Activated CD4-positive, CD25-positive, alpha-beta regulatory T cell treated with anti-CD3 and anti-CD28 coated beads, Interleukin-2, amount 50 U/mL, for 16 hours (primary cell): ENCODE results near the gene YPEL2.
A peak's percentile ranks its signal among the peaks of the same experiment; 100 is the strongest.

Source experiments
- DNase-seq: peaks from one replicate; pipeline ENCODE4 v3.0.0-alpha.2; 2020; ENCODE audit warnings: low read depth, low spot score

YPEL2 gene

GRCh38 chr17:59356543-59357218 is 25.2 kb downstream of the YPEL2 start:
- no peak for DNase-seq

- DNase-seq, result no peak
Observed at GRCh38 chr17:59357219-59357697, 25.8 kb downstream of the YPEL2 start.

GRCh38 chr17:59357929-59358328 is 26.5 kb downstream of the YPEL2 start:
- no peak for DNase-seq

DNA sequence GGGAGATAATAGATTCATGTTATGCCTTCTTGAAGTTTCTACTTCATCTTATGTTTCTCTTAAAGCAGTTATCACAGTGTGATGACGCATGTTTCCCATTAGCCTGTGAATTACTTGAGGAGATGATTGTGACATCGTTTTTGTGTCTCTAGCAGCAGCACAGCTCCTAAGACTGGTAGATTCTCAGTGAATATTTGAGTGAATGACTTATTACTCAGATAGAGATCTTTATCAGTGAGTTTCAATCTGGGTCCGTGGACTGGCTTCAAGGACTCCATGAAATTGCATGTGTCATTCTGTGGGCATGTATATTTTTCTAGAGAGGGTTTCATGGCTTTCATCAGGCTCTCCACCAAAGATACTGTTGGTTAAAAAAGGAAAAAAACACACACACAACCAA is 29.9 kb downstream of the YPEL2 start:
- DNase-seq, result peak; percentile 26

DNA sequence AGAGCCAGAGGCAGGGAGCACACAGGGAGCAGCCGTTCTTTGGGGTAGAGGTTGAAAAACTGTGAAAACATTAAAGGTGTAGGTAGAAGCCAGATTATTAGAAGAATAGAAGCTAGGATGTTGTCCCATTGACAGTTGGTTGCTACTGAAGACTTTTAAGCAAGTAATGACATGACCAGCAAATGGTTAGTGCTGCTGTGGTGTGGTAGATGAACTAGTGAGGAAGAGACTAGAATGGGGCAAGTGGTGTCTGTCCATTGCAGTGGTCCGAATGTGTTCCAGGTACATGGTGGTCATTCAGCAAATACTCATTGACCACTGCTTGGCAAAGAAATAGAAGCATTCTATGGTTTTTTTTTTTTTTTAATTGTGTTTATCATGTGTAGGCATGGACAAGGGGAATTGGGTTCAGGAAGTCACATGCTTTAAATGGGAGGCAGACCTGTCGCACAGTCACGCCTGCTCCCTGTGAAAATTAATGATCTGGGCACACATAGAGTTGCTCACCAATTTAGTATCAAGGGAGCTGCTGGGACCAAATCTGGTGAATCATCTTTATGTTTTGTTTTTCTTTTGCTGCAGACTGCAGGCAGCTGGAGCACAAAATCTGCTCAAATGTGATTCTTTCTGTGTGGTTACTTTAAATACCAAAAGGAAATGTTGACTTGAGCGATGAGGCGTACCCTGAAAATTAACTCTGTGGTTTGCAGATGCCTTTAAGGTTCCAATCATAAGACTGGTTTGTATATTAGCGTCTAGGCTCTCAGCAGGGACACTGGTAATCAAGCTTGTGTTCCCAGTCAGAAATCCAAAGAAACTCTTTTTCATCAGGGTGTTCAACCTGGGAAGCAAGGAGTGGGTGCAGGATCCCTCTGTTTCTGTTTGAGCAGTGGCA is 30.7 kb downstream of the YPEL2 start:
- DNase-seq, result peak; percentile 22

- no peak for DNase-seq
Observed at GRCh38 chr17:59362811-59363205, 31.4 kb downstream of the YPEL2 start.

DNA sequence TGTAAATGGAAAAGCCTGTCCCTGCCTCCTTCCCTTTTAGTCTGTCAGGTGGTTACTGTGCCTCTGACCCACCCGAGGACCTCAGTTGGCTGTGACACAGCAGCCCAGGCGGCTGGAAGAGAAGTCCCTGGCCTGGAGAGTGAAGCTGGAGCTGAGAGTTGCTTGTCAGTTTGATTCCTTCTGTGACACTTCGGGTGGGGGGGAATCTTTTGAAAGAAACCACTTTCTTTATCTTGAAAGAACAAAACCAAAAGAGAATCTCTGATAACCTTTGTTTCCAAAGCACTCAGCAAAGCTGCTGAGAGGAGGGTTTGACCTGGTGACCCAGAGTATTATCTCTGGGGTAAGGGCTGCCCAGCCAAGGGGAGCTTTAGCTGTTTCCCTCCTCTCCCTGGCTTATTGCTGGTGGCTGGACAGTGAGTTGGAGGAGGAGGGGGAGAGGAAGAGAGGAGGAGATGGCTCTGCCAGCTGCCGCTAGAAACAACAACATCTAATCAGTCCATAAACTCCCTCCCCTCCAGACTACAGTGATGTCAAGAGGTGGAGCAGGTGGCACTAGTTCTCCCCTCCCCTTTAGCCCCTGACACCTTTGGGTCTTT is 34.0 kb downstream of the YPEL2 start:
- DNase-seq, result no peak

GRCh38 chr17:59366040-59366757 is 34.7 kb downstream of the YPEL2 start:
- DNase-seq, result no peak

DNA sequence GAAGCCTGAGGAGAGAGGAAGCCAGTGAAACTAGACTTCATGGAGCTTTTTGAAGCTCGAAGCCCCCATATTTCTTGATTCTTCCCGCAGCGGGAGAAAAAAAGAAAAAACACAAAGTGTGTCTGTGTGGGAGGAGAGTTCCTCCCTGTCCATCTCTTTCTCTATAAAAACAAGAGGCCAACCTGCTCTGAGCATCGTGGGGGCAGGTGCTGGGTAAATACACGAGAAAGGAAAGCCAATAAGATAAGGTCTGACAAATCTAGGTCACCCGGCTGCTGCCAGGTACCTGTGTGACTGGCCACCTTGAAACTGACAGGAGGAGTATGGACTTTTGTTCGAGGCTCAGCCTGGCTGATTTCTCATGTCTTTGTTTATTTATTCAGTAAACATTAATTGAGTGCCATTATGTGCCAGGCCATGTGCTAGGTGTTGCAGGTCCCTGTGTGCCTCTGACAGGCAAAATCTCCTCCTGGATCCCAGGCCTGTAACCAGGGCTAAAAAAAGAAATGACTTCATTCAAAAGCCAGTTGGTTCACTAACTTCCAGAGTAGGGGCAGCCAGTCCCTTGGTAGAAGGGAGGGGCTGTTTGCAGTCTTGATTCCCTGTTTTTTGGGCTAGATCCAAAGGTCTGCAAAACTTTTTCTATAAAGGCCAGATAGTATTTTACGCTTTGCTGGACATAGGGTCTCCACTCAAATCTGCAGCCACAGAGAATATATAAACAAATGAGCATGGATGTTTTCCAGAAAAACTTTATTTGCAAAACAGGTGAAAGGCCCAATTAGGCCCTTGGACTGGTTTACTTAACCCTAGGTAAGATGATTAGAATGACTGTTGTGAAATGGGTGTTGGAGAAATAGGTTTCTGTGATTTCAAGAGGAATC is 35.6 kb downstream of the YPEL2 start:
- no peak for DNase-seq

DNA sequence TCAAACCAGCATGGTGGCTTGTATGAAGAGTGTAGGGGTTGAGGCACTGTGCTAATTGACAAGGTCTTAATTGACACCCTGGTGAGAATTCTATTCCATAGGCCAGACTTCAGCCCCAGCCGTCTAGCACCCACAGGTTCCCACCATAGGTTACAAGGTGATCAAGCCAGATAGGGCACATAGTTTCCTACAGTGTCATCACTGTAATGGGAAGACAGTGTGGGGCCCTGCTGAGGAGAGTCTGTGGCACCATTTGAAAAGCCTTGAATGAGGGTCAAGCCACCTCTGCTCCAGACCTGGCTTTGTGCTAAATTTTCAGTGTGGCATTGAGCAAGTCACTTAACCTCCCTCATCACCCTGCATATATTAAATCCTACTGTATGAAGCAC is 36.2 kb downstream of the YPEL2 start:
- no peak for DNase-seq

DNA sequence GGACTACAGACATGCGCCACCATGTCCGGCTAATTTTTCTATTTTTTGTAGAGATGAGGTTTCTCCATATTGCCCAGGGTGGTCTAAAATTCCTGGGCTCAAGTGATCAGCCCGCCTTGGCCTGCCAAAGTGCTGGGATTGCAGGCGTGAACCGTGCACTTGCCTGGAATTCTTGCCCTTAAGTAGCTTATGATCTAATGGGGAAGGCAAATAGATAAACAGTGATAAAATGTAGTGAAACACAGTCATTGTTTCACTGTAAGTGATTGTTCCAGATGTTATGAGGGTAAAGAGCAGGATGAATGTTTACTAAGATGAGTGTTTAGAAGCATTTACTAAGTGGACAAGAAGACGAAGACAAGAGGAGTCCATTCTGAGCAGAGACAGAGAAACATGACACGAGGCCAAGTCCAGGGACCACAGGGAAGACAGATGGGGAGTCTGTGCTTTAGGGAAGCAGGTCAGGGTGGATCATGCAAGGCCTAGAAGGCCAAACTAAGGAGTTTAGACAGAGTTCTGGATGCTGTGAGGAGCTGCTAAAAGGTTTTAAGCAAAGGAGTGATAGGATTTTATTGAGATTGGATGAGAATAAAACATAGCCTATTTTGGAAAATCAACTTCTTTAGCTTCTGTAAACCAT is 36.9 kb downstream of the YPEL2 start:
- no peak for DNase-seq

DNA sequence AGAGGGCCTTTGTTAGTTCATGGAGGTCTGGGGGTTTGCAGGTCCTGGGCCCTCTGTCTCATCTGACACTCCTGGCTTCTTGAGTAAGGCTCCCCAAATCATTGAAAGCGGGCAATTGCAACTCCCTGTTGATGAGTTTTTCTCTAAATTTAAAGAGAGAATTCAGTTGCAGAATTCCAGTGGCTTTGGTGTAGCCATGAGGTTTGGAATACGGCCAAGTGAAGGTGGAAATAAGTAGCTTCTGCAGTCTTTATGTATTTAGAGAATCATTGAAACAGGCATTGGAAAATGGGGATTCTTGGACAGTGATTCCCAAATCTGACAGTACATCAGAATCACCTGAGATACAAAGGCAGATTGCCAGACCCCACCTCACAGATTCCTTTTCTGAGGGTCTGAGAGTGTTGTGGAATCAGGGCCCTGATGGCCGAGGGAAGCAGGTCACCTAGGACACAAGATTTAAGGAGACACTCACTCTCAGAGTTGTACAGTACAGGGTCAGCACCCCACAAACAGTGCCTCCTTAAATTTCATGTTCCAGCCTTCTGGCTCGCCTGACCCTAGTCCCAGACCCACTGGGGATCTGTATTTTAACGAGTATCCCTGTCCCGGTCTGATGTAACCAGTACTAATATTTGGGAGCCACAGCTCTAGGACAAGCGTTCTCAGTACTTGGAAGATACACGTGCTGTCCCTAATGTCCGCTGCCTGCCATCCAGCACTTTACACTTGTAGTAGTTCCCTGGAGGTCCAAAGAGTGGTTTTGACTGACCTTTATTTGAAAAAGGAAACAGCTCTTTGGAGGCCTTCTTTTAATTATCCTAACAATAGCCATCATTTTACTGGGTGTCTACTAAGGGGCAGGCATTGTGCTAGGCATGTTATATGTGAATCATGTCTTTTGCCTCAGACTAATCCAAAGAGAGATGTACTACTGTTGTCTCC is 37.8 kb downstream of the YPEL2 start:
- no peak for DNase-seq

GRCh38 chr17:59370593-59371299 is 39.3 kb downstream of the YPEL2 start:
- no peak for DNase-seq

- DNase-seq, result no peak
Observed at GRCh38 chr17:59371416-59372100, 40.1 kb downstream of the YPEL2 start.

- DNase-seq, result no peak
Observed at GRCh38 chr17:59372138-59372751, 40.8 kb downstream of the YPEL2 start.

- DNase-seq, result no peak
Observed at GRCh38 chr17:59373882-59374495, 42.5 kb downstream of the YPEL2 start.

GRCh38 chr17:59374612-59375011 is 43.2 kb downstream of the YPEL2 start:
- DNase-seq, result no peak
